NCI-H2171 (cell line): ENCODE data around the gene SPRED2.
"Not testable (repeated sequence)": the region's sequence is repeated elsewhere in the genome, so short reads cannot be mapped to it uniquely, and the experiment has no call there.

Source experiments
- DNase-seq: peaks from one replicate; lab custom pipeline; 2025; lab: John Stamatoyannopoulos, UW

The SPRED2 gene

GRCh38 chr2:65343386-65343785 is 89.0 kb downstream of the SPRED2 start:
- DNase-seq, result no peak

- DNase-seq, result no peak
These were observed 91.3 kb downstream of the SPRED2 start for GRCh38 chr2:65340898-65341681.

GRCh38 chr2:65339648-65340047 is 92.8 kb downstream of the SPRED2 start:
- DNase-seq, result no peak

DNA sequence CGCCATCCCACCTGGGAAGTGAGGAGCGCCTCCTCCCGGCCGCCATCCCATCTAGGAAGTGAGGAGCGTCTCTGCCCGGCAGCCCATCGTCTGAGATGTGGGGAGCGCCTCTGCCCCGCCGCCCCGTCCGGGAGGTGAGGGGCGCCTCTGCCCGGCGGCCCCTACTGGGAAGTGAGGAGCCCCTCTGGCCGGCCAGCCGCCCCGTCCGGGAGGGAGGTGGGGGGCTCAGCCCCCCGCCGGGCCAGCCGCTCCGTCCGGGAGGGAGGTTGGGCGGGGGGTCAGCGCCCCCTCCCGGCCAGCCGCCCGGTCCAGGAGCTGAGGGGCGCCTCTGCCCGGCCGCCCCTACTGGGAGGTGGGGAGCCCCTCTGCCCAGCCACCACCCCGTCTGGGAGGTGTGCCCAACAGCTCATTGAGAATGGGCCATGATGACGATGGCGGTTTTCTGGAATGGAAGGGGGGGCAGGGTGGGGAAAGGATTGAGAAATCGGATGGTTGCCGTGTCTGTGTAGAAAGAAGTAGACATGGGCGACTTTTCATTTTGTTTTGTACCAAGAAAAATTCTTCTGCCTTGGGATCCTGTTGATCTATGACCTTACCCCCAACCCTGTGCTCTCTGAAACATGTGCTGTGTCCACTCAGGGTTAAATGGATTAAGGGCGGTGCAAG is 93.4 kb downstream of the SPRED2 start:
- not testable (repeated sequence) for DNase-seq

DNA sequence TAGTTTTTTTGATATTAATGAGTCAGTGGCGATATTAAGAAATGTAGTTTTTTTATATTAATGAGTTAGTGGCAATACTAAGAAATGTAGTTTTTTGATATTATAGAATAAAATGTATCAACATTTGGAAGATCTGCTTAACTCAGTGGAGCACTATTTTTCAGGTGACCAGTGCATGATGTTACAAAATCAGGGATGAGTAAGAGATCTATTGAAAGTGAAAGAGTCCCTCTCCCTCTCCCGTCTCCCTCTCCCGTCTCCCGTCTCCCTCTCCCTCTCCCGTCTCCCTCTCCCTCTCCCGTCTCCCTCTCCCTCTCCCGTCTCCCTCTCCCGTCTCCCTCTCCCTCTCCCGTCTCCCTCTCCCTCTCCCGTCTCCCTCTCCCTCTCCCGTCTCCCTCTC is 94.5 kb downstream of the SPRED2 start:
- not testable (repeated sequence) for DNase-seq

DNA sequence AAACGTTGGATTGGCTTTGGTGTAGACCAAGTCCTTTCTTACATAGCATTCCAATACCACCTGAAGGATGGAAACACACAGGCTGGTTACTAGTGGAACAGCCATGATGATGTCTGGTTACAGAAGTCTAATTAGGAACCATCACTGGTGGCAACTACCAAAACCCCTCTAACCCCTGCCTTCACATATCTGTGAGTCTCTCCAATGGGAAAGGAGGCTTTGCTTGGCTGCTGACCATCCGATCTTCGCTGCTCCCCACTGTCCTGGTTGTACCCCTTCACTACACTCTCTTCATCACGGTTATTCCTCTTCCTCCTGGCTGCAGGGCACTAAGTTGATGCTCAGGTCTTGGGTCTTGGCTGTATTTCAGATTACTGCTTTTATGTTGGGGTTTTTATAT is 97.7 kb downstream of the SPRED2 start:
- DNase-seq, result no peak

GRCh38 chr2:65331336-65332025 is 100.9 kb downstream of the SPRED2 start:
- no peak for DNase-seq

- DNase-seq, result peak; percentile 90
These were observed 102.9 kb downstream of the SPRED2 start for GRCh38 chr2:65329525-65329924.

DNA sequence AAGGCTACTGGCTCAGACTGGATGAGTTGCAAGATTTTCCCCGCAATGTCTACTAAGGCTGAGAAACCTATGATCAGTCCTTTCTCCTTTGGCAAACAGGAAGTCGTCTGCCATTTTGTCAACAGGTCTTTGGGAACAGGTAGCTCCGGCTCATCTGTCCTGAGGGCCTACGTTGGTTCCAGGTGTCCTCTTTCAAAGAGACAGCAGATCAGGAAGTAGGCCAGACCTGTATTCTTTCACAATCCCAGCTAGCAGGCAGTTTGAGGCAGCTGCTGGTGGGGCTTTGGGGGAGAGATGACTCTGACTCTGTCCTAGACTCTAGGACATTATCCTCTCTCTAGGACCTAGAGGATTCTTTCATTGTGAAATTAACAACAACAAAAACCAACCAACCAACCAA is 106.1 kb downstream of the SPRED2 start:
- no peak for DNase-seq

GRCh38 chr2:65325066-65325465 is 107.3 kb downstream of the SPRED2 start:
- no peak for DNase-seq

DNA sequence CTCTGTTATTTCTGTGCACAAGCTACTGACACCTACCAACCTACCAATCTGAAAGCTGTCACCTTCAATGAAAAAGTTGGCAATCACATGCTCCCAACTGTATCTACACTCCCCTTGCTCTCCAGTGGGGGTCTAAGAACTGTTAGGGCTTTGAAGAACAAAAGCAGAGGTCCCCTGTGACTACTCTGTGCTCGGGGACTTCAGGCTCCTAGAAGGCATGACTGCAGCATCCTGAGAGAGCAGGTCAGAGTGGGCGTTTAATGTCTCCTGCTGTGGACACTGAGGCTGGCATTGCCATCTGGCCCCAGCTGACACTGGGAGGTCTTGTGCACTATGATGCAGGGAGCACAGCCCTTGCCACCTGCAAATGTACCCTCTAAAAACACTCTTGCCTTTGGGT is 111.5 kb downstream of the SPRED2 start:
- no peak for DNase-seq

DNA sequence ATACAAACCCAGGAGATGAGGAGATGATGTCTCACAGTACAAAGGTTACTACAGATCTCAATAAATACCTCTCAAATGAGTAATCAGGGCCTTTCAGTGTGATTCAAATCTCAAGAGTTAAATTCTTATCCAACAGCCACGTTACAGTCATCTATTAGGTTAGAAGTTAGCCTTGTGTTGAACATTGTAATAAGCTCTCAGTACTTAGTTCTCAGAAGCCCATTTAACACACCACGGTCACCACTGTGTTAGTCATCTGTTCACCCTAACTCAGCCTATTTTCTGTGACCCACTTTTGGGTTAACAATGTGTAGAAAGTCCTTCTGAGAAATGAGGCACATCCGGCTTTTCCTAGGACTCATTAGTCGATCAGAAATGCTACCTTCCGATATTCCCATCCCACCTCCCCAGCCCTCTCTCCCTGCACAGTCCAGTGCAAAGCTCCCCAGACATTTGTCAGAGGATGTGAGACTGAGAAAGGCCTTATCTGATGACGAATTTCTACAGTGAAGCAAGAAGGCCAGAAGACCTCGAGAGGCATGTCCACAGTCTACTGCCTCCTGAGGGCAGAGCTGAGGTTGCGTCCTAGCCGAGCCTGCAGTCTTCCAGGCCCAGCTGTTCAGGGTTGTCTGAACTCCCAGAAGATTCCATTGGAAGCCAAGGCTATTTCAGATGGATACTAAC is 112.2 kb downstream of the SPRED2 start:
- DNase-seq, result no peak

DNA sequence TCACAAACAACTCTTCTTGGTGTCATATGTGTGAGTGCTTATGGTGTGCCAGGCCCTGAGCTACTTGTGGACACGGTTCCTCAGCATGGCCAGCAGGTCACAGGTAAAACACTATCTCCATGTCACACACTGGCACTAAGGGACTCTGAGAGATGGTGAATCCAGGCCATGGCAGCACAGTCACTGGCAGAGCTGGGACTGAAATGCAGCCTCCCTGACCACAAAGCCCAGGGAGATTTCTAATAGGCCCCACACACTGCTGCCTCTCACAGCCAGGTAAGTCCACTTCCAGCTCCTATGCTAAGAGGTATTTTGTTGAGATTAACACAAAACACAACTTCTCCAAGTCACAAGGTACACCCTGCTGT is 112.7 kb downstream of the SPRED2 start:
- DNase-seq, result no peak

GRCh38 chr2:65319072-65319673 is 113.2 kb downstream of the SPRED2 start:
- no peak for DNase-seq

DNA sequence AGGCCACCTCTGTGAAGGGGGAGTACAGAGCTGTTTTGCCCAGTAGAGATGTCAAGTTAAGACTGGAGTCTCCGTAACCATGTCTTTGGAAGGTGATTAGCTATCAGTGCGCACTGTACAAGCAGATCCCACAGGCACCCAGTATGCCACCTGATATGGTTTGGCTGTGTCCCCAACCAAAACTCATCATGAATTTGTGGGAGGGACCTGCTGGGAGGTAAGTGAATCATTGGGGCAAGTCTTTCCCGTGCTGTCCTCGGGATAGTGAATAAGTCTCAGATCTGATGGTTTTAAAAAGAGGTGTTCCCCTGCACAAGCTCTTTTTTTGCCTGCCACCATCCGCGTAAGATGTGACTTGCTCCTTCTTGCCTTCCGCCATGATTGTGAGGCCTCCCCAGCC is 114.6 kb downstream of the SPRED2 start:
- DNase-seq, result no peak

DNA sequence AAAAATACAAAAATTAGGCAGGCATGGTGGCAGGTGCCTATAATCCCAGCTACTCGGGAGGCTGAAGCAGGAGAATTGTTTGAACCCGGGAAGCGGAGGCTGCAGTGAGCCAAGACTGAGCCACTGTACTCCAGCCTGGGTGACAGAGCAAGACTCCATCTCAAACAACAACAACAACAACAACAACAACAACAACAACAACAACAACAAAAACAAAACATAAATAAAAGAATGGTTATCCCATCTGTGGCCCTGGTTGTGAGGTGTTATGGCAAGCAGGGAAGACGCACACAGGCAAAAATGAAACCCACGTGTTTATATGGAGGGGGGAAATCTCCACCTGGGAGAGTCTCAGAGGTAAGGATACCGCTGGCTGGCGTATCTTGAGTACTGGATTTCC is 115.0 kb downstream of the SPRED2 start:
- not testable (repeated sequence) for DNase-seq

GRCh38 chr2:65316072-65316471 is 116.3 kb downstream of the SPRED2 start:
- DNase-seq, result no peak

DNA sequence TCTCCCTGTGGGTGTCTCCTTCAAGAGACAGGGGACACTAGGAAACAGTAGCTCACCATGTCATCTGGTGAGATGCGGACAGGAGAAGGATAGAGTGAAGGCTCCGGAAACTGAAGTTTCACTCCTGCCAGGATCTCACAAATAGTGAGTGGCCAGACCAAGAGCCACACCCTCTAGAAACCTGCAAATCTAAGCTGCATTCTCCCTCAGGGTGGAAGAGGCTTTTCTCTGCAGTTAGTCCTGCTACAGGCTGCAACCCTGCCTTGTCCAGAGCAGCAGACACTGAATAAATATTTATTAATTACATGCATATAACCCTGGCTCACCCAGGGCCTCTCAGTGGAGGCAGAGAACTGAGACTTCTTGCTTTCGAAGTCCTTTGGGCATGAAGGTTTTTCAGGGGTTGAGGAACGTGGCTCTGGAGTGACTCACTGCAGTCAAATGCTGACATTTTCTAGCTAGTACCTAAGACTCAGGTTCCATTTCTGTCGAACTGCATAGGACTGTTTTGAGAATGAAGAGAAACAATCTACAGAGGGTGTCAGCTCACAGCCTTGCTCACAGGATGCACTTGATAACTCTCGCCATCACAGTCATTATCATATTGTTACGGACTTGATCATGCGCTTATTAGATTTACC is 117.5 kb downstream of the SPRED2 start:
- DNase-seq, result no peak

DNA sequence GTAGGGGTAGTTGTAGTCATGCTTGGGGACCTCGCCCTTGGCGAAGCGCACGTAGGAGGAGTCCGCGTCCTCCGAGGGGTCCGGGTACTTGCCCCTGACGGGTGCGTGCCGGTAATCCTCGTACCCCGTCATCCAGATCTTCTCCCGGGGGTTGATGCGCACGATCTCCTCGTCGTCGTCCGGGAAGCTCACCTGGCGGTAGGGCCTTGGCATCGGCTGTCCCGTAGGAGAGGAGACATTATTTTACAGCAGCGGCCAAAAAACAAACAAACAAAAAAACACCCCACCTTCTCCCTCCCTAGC is 118.5 kb downstream of the SPRED2 start:
- no peak for DNase-seq

DNA sequence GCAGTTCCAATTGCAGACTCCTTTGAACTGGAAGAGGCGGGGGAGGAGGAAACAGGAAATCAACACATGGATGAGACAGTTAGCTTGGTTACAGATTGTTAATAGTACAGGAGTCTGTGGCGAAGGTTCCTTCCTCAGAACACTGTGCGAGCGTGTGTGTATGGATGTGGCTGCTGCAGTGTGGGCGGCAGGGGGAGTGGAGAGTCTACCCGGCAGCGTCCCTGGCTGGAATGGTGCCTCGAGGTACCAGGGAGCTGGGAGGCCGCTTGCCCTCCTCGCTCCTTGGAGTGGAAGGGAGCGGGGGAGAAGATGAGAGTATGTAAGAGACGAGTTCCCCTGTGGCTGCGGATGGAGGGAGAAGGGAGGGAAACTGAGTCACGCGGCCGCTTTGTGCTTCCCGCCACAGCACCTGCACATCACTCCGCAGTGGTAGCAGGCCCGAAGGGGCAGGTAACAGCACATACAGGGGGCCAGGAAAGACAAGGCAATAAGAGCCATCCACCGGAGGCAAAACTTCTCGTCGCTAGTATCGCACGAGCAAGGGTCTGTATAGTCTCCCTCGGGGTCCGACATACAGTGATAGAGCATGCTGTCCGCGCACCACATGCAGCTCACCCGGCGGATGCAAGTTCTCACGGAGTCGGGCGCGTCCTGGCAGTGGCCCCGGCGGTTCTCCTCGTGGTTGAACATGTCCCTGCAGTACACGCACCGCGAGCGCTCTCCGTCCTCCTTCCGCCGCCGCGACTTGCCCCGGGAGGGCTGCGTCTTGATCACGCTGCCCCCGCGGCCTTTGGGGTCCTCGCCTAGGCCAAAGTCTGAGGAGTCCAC is 119.1 kb downstream of the SPRED2 start:
- DNase-seq, result no peak

DNA sequence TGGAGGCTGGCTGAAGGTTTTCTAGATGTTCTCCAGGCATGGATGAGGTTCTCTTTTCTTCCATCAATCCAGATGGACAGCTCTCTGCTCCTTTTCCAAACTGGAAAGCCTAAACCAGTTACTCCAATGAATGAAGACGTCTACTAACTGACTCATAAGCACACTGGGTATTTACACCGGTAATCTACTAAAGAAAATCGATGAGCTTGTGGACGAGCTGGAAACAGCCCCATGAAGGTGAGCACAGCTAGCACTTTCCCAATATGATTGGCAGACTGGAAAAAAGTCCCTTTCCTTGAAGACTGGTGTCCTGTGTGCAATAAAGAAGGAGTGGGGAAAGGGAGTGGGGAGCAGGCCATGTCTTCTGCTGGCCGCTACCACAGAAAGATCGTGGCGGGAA is 120.8 kb downstream of the SPRED2 start:
- no peak for DNase-seq
